Epithelial cell of esophagus (primary cell): ENCODE data around the gene ARVCF.

ENCODE experiments used
- DNase-seq: peaks from one replicate; pipeline ENCODE4 v3.0.0; 2010; ENCODE audit warnings: low read depth
- H3K4me3 ChIP-seq: 2 replicates; pipeline ENCODE4 v1.5.1; 2011; ENCODE audit warnings: mild to moderate bottlenecking, low read length, control low read depth
- TF ChIP-seq, protein P1 (sequence below): IDR thresholded peaks from 2 replicates; pipeline ENCODE4 v1.5.1; 2011; ENCODE audit warnings: low read depth, mild to moderate bottlenecking, low read length, control low read depth, inconsistent platforms; ENCODE audit not compliant: insufficient read depth; ENCODE audit errors: missing control alignments

ARVCF gene

DNA sequence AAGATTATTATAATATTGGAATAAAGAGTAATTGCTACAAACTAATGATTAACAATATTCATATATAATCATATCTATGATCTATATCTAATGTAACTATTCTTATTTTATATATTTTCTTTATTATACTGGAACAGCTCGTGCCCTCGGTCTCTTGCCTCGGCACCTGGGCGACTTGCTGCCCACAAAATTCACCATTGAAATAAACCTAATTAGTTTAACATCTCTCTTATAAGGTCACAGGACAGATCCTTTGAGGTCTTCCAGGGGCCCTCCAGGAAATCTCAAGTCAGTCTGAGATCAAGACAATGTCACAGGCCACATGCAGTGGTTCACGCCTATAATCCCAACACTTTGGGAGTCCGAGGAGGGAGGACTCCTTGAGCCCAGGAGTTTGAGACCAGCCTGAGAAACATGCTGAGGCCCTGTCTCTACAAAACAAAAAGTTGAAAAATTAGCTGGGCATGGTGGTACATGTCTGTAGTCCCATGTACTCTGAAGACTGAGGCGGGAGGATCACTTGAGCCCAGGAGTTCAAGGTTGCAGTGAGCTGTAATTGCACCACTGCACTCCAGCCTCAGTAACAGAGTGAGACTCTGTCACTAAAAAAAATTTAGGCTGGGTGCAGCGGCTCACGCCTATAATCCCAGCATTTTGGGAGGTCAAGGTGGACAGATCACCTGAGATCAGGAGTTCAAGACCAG is 68.4 kb downstream of the ARVCF start:
- H3K4me3 ChIP-seq, result no peak overlapping the region
- TF ChIP-seq, protein P1, sequence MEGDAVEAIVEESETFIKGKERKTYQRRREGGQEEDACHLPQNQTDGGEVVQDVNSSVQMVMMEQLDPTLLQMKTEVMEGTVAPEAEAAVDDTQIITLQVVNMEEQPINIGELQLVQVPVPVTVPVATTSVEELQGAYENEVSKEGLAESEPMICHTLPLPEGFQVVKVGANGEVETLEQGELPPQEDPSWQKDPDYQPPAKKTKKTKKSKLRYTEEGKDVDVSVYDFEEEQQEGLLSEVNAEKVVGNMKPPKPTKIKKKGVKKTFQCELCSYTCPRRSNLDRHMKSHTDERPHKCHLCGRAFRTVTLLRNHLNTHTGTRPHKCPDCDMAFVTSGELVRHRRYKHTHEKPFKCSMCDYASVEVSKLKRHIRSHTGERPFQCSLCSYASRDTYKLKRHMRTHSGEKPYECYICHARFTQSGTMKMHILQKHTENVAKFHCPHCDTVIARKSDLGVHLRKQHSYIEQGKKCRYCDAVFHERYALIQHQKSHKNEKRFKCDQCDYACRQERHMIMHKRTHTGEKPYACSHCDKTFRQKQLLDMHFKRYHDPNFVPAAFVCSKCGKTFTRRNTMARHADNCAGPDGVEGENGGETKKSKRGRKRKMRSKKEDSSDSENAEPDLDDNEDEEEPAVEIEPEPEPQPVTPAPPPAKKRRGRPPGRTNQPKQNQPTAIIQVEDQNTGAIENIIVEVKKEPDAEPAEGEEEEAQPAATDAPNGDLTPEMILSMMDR, result no peak
- no peak for DNase-seq

DNA sequence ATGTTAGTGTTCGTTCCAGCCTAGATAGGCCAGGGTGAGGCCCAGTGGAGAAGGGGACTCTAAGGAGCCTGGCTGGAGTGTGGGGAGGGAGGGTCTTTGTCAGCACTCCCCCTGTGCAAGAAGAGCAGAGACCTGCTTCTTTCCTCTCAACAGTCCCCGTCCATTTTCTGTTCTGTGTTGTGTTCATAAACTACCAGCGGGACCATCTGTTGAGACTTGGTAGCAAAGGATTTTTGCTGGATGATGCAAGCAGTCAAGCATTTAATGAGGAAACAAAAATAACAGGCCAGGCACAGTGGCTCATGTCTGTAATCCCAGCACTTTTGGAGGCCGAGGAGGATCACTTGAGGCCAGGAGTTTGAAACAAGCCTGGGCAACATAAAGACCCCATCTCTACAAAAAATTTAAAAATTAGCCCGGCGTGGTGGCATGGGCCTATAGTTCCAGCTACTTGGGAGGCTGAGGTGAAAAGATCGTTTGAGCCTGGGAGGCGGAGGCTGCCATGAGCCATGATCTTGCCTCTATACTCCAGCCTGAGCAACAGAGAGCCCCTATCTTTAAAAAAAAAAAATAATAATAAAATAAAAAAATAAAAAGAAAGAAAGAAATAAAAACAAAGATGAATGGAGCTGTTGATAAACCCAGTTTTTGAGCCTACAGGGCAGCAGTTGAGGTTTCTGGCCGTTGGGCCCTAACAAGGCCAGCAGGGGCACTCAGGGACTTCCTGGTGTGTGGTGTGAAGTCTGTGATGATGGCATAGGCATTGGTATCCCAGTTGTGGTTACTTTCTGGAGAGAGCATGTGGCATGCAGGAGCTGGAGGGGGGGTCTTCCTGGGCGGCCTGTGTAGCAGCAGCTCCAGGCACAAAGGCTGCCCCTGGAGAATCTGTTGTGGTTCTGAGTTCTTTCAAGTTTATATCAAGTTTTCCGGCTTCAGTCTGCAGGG is 73.3 kb downstream of the ARVCF start:
- H3K4me3 ChIP-seq, result peak overlapping the region; percentile 80
- TF ChIP-seq, protein P1, result no peak
- peak; percentile 86 for DNase-seq

DNA sequence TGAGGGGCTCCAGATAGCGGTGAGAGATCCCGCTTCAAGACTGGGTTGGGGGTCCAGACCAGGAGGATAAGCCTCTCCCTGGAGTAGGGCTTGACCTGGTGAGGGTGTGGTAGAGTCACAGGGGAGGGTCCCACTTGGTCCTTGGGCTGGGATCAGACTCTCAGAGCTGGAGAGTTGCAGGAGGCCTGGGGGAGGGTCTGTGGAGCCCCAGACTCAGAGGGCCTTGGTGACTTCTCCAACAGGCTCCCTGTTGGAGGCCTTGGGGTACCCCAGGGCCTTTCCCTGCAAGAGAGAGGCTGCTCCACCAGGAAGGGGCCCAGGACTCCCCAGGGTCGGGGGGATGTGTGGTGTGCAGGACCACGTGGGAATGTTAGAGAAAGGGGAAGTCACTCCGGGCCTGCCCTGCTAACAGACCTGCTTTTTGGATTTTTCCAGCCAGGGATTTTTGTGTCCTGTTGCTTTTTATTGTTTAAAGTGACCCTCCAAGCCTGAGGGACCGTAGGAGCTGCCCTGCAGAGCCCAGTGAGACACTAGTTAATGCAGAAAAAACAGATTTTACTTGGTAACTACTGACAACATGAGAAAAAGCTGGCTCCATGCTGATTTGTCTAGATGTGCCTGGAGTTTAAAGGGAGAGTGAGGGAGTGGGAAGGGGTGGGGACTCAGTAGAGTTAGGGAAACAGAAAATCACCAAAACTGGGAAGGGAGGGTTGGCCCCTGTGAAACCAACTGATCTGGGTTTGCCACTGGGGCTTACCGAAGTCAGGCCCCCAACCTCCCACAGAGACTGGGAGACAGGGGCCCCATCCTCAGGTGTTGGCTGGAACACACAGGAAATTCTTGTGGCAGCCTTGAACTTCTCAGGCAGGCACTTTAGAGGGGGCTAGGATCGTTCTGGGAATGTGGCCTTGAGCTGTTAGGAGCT is 74.2 kb downstream of the ARVCF start:
- TF ChIP-seq, protein P1, result no peak
- no peak for DNase-seq
- peak overlapping the region; percentile 80 for H3K4me3 ChIP-seq

DNA sequence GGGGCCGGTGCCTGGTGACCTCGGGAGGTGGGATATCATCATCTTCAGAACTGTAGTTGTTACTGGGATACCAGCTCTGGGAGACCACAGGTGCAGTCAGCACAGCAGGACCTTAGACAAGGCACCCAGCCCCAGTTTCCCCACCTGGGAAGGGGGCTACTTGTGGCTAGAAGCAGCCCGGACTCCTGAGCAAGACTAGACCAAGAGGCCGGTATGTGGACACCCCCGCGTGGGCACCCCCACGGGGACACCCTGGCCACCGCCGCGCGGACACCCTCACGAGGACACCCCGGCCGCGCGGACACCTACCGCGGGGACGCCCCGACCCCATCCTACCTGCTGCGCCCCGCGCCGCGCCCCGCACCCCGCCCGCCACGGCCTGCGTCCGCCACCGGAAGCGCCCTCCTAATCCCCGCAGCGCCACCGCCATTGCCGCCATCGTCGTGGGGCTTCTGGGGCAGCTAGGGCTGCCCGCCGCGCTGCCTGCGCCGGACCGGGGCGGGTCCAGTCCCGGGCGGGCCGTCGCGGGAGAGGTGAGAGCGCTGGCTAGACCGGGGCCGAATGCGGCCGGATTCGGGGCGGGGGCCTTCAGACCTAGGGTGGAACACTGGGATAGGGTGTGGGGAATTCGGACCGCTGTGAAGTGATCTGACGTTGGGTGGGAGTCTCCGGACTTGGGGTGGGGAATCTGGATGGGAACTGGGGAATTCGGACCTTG is 75.1 kb downstream of the ARVCF start, which contains the start of the genes COMT and TXNRD2:
COMT (plus strand) TSS at position 408 of the 718 bp plus-strand sequence. CDS start 20,755 bp downstream, outside the sequence.
TXNRD2 (minus strand) TSS at position 454 of the 718 bp plus-strand sequence; CDS start at position 439, 15 bp downstream.
- peak; percentile 57 for DNase-seq
- TF ChIP-seq, protein P1, result no peak
- peak within 1 kb of the TSS; percentile 80 for H3K4me3 ChIP-seq

- DNase-seq, result no peak
Observed at GRCh38 chr22:19940536-19941364, 75.9 kb downstream of the ARVCF start.

More at GRCh38 chr22:19940536-19941364, 75.9 kb downstream of the ARVCF start:
- TF ChIP-seq, protein P1, result no peak
- H3K4me3 ChIP-seq, result peak overlapping the region; percentile 80
